GM15510 (cell line): Measurements from ENCODE around the gene MAGEB17.

Experiments used
- POLR2A ChIP-seq: IDR thresholded peaks from 3 replicates; pipeline ENCODE4 v1.6.1; 2011; ENCODE audit warnings: borderline replicate concordance; ENCODE audit not compliant: insufficient read length; ENCODE audit errors: extremely low read depth

MAGEB17 gene

GRCh38 chrX:16142246-16142558 is 25.1 kb upstream of the MAGEB17 start:
- no peak for TF ChIP-seq POLR2A

DNA sequence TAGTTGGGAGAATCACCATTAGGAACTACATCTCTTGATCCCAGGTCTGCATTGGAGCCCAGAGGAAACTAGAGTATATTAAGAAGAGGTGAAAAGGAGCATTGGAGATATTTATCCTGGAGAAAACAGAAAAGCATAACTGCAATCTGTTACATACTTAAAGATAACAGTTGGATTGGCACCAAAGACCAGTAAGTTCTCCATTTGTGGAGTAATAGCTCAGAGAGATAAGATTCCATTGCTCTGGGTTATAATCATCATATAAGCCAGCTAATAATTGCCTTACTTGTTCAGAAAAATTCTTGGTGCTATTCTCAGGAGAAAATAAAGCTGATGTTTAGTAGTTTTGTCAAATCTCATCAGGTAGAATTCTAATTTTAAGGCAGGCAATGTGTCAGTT is 23.3 kb upstream of the MAGEB17 start:
- no peak for TF ChIP-seq POLR2A

DNA sequence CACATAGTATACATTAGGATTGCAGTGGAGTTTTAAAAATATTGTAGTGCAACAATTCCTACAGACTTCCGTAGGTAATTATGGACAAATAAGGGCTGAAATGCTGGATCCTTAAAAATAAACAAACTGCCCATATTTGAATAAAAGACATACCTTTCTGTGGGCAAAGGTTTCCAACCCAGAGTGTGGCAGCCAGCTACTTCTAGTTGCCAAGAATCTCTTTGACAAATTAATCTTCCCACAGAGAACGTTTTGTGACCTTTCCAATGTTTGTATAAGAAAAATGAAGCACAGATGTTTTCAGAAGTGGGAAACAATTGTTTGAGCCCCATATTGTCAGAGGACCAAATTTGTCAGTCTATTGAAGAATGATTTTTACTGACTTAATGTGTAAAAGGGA is 22.9 kb upstream of the MAGEB17 start:
- no peak for TF ChIP-seq POLR2A

DNA sequence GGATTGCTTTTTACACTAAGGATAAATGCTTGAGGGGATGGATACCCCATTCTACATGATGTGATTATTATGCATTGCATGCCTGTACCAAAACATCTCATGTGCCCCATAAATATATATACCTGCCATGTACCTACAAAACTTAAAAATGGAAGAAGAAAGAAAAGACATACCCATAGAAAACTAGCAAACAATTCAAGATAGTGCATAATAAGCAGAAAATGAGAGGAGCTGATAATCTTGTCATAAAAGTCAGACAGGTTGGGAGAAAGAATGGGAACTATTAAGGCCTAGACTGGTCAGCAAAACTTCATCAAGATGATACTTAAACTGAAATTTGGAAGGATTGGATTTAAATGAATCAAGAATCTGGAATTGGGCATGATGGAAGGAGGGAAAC is 21.6 kb upstream of the MAGEB17 start:
- TF ChIP-seq POLR2A, result no peak

- no peak for TF ChIP-seq POLR2A
Observed at GRCh38 chrX:16148896-16149295, 18.4 kb upstream of the MAGEB17 start.

- no peak for TF ChIP-seq POLR2A
Observed at GRCh38 chrX:16155581-16156096, 11.6 kb upstream of the MAGEB17 start.

DNA sequence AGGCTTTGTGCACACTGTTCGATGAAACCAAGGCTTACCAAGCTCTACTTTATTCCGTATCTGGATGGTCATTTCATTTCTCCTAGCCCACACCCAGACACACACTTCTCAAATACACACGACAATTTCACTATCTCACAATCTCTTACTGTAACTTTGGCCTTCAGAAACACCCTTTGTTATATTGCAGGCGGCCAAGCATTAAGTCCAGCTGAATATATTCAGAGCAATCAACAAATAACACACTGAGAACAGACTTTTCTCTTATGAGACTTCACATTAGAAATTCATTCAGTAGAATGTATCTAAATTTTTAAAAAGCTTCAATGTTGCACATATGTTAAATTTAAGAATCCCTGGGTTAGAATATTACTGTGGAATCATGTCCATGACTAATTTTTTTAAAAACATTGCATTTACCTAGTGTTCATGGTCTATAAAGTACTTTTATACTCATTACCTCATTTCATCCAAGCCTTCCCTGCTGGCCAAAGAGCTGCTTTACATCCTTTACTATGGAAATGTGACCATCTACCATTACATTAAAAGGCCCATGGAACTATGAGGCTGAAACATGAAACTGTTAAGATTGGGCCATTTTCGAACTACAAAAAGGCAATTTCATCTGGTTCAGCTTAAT is 10.5 kb upstream of the MAGEB17 start:
- no peak for TF ChIP-seq POLR2A

DNA sequence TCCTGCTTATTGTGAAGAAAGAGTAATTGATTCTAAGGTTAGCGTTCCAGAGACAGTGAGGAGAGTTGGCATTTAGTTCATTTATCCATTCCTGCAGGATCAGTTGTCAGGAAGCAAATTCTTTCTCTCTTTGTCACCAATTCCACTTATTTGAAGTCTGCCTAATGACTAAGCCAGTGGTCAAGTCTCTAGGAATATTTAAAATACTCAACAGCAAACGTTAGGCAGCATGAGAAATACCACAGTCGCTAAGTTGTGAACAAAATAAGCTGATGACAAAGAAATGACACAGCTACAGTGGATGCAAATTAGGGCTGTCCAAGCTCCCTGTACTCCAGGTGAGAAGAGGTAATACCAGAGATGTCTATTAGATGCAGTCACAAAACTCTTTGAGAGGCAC is 6.6 kb upstream of the MAGEB17 start:
- no peak for TF ChIP-seq POLR2A

GRCh38 chrX:16162391-16162790 is 4.9 kb upstream of the MAGEB17 start:
- no peak for TF ChIP-seq POLR2A

DNA sequence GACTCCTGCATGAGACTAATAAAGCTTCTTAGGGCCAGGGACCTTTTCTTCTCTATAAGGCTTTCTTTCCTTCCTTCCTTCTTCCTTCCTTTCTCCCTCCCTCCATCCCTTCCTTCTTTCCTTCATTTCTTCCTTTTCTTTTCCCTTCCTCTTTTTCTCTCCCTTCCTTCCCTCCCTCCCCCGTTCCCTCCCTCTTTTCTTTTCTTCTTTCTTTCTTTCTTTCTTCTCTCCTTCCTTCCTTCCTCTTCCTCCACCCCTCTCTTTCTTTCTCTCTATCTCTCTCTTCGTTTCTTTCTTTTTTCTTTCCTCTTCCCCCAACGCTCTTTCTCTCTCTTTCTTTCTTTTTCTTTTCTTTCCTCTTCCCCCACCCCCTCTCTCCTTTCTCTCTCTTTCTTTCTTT is 2.5 kb upstream of the MAGEB17 start:
- TF ChIP-seq POLR2A, result no peak

GRCh38 chrX:16171039-16171438 is 3.8 kb downstream of the MAGEB17 start:
- no peak for TF ChIP-seq POLR2A

GRCh38 chrX:16171944-16172343 is 4.7 kb downstream of the MAGEB17 start:
- TF ChIP-seq POLR2A, result no peak

DNA sequence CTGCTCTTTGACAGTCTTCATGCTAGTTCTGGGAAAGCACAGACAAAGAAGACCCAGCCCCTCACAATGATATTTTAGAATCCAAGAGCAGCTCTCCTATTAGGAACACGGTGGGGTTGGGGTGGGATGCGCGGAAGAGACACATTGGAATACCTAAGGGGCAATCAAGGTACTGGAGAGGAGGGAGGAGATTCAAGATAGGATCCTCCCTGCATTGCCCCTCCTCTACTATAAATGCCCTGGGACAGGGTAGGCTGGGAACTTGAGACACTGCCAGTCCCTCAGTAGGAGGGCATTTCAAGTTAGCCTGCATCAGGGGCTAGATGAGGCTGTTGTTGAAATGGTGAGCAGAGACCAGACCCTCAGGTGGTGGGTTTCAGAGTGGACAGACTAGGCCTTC is 5.1 kb downstream of the MAGEB17 start:
- TF ChIP-seq POLR2A, result no peak

DNA sequence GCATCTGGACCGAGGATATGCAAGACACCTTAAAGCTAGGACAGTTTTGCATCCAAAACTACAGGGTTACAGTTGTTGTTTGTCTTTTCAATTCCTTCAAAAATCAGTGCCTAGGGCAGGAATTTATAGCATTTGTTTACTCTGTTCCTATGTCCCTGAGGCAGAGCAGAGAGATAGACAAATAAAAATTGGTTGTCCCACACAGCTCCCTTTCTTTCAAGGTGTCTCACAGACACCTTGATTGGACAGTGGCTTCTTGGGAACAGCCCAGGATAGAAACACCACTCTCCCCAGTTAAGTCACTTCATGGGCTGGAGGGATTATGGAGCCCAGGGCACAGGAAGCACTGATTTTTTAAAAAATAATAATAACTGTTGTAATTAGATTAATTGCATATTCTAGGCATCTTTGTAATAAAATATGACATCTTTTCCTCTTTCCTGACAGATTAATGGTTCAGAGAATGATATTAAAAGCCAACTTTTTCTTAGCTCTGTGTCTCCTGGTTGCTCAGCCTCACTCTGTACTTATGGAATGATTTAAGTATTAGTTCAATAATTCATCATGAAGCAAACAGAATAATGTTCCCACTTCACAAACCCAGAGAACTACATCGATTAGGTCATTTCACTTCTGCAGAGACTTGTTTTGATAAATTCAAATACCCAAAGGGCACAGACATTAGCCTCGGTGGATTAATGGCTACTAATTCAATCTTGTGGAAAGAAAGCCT is 8.2 kb downstream of the MAGEB17 start:
- no peak for TF ChIP-seq POLR2A

GRCh38 chrX:16177260-16177659 is 10.0 kb downstream of the MAGEB17 start:
- no peak for TF ChIP-seq POLR2A

- TF ChIP-seq POLR2A, result no peak
Observed at GRCh38 chrX:16185725-16186136, 18.4 kb downstream of the MAGEB17 start.

- TF ChIP-seq POLR2A, result no peak
Observed at GRCh38 chrX:16186380-16187007, 19.2 kb downstream of the MAGEB17 start.
